Heart left ventricle (tissue), 16 donors: ENCODE measurements around the gene NTRK1. TPM values are rescaled to one million over a fixed set of nuclear protein-coding genes. Genes with fewer than 3 reads are reported as not detected.
A peak's percentile ranks its signal among the peaks of the same experiment; 100 is the strongest.

Source experiments
- ATAC-seq, 4 donors: fragments of 200-7000 bp; cut with Tn5 transposase; one replicate each; pipeline ENCODE4 v1.9.1; 2020 to 2022; ENCODE audit warnings: moderate library complexity in 4 of 4, mild to moderate bottlenecking in 3 of 4, moderate number of reproducible peaks in 1 of 4
- DNase-seq, 5 donors: peaks; one replicate each; pipeline ENCODE4 v3.0.0-alpha.2; 2020
- H3K27ac ChIP-seq, 12 donors: fragments of 200-600 bp; sonication (generic) in 4 of 12; one replicate each; pipeline versions ENCODE4 v1.5.0 to v1.8.0; 2016 to 2022; ENCODE audit warnings: mild to moderate bottlenecking in 2 of 12
- H3K27me3 ChIP-seq, 9 donors: fragments of 200-600 bp; sonication (generic) in 2 of 9; one replicate each; pipeline versions ENCODE4 v1.5.1 to v1.8.0; 2016 to 2022; ENCODE audit warnings: mild to moderate bottlenecking in 3 of 9
- H3K36me3 ChIP-seq, 9 donors: fragments of 200-600 bp; sonication (generic) in 2 of 9; one replicate each; pipeline versions ENCODE4 v1.5.0 to v1.8.0; 2018 to 2022; ENCODE audit warnings: mild to moderate bottlenecking in 2 of 9
- H3K4me1 ChIP-seq, 12 donors: fragments of 200-600 bp; sonication (generic) in 4 of 12; one replicate each; pipeline versions ENCODE4 v1.5.0 to v1.8.0; 2016 to 2022; ENCODE audit warnings: mild to moderate bottlenecking in 3 of 12
- H3K4me3 ChIP-seq, 12 donors: fragments of 200-600 bp; sonication (generic) in 4 of 12; one replicate each; pipeline versions ENCODE4 v1.5.0 to v1.8.0; 2017 to 2022; ENCODE audit warnings: mild to moderate bottlenecking in 9 of 12, moderate library complexity in 4 of 12
- H3K9me3 ChIP-seq, 12 donors: fragments of 200-600 bp; sonication (generic) in 4 of 12; one replicate each; pipeline versions ENCODE4 v1.5.0 to v1.8.0; 2016 to 2022; ENCODE audit warnings: mild to moderate bottlenecking in 1 of 12
- CTCF ChIP-seq, 12 donors: fragments of 200-600 bp; sonication (generic) in 4 of 12; IDR thresholded peaks; one replicate each; pipeline versions ENCODE4 v1.5.0 to v1.8.0; 2018 to 2022; ENCODE audit warnings: antibody characterized with exemption in 12 of 12, mild to moderate bottlenecking in 5 of 12
- POLR2A ChIP-seq, 2 donors: fragments of 450-650 bp; IDR thresholded peaks; one replicate each; pipeline ENCODE4 v1.6.1; 2017; ENCODE audit warnings: antibody characterized with exemption in 2 of 2, mild to moderate bottlenecking in 2 of 2, moderate library complexity in 2 of 2
- WGBS, 4 donors: extraction: QIAGEN DNeasy Blood & Tissue Kit in 2 of 4; methylation state at CpG; one replicate each; pipeline versions ENCODE4 v1.1.5 to v1.1.7; 2013 to 2018; 5-methylcytosine and 5-hydroxymethylcytosine counted together
- intact Hi-C, 10 donors: fragments of 100-400 bp; cut with DNase I; formaldehyde crosslinking; loops; one replicate each; pipeline versions ENCODE4 v1.11.1 to v1.14.2; 2022
- polyA plus RNA-seq, 2 donors: library from polyadenylated mRNA; stranded (reverse); fragments of 200-250 nt; gene quantifications; one replicate each; pipeline ENCODE4 v1.2.3, GENCODE V29; 2013
- total RNA-seq, 9 donors: library from RNA; depleted of rRNA in 2 of 9; stranded (reverse); fragments of >200 nt in 2 of 9; fragmentation: NEBNext Ultra II Directional in 3 of 9; extraction: Animal tissue kit (Norgen Biotek cat#: 25700) in 3 of 9; gene quantifications; one replicate each; pipeline versions ENCODE4 v1.1.0 to v1.2.4, GENCODE V29; 2016 to 2023
- donor health status: ischemic (EF 13 %, LVEDD 7.1; RV severe dilation, severe dysfunction).
- donor health status: healthy with polysubstance abuse.
- donor health status: DM: no; HTN: yes; CAD: no.
- donor health status: DM: no; HTN: no; CAD: no.
- donor health status: ischemic (EF 25% LVEDD 6.9; RV normal size, moderate dysfunction).
- donor health status: ischemic (EF 25% LVEDD 5.7; RV mildly dilated, moderate dysfunction).
- donor health status: healthy.
- donor health status: DM: yes; HTN: yes; CAD: no.
- donor health status: ischemic (EF 35%, LVEDD 5.7; RV mildly dilated, moderate dysfunction).
- donor health status: nonischemic (EF 11% LVEDD 7.7; RV severe dilation, severe dysfunction).
- donor health status: DM: yes; HTN: yes; CAD: no.
- donor health status: PGD.
- donor health status: ischemic (EF 29% LVEDD 5.4; RV normal size, mild dysfunction).
- donor health status: nonischemic (EF 23%, LVEDD 6.1; RV moderate dilation, normal function).

Gene NTRK1
- total and polyA plus RNA-seq, 11 donors, result 0.22 to 1.6 (median 1.1) TPM

DNA sequence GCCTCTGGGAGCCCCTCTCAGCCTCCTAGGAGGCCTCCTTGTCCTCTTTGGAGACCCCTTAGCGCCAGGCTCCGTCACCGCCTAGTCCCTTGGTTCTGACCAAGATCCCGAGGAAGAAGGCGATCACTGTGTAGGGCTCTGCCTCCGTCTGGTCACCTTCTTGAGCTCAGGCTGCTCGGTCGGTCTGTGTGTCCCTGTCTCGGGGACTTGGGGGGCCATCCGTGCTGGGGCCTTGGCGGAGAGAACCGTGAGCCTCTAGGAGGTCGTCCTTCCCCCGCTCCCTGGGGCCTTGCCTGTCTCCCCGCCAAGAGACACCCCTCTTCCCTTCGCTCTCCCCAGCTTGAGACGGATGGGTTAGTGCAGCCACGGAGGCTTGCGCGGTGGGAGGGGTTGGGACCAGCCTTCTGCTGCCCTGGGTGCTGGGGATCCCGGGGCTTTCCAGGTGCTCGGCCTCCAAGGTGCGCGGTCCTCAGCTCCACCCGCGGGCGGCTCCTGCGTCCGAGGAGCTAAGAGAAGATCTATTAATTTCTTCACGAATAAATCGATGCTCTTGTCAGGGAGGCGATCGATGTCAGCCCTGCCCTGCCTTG lies 1.0 kb upstream of the NTRK1 start:
- intact Hi-C loops, result loop anchor here in 9 of 10 donors (1.0 to 10.0 kb wide), 8 partner anchors 21 to 171 kb away; partner anchors contain the start of genes ISG20L2 (in 5 of the 9) and METTL25B (in 5 of the 9)
- Histone ChIP-seq H3K9me3 (no peaks in the 10 kb centered on the region), H3K4me1 (peaks cover 12 to 37% (median 29%) of the 10 kb centered on the region in 12 donors), H3K4me3 (peak overlapping the region; percentile 23 to 56 (median 40)), H3K36me3 (no peaks in the 10 kb centered on the region), H3K27me3 (peaks cover 6 to 59% (median 34%) of the 10 kb centered on the region in 9 donors), H3K27ac (peak overlapping the region in 2 of 12 donors; percentile 42 to 58)
- ATAC-seq (peak in 3 of 4 donors; percentile 25 to 42 (median 37)), DNase-seq (peak in 1 of 5 donors; percentile 26)
- TF ChIP-seq POLR2A (IDR thresholded peaks at IDR 0.05) (no peak), CTCF (IDR thresholded peaks at IDR 0.05) (no peak)
- WGBS, 4 donors, result 1 to 4% (median 2%) methylated on average over 11 to 33 of the region's 33 CpGs

DNA sequence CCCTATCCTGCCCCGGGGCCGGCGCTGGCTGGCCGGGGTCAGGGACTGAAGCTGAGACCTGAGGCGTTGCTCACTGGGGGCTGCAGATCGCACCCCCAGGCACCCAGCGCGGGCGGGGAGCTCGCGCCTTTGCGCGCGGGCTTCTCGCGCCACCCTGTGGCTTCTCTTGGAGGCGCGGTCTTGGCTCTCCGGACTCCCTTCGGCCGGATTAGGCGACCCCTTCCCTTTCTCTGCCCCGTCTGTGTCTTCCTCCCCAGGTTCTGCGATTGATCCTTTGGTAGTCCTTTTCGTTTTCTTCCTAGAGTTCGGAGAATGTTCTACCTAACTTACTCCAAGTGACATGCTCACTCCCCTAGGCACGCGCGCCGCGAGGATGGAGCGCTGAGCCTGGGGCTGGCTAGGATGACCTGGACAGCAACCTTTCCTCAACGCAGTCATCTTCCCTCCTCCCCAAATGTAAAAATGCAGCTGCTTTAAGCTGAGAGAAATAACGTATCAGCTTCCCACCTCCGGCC lies 495 bp upstream of the NTRK1 start:
- ATAC-seq, result peak; percentile 28 to 80 (median 60)
- peak; percentile 70 to 93 (median 82) for TF ChIP-seq CTCF (IDR thresholded peaks at IDR 0.05)
- no peak for TF ChIP-seq POLR2A (IDR thresholded peaks at IDR 0.05)
- Histone ChIP-seq H3K4me3 (peak overlapping the region; percentile 16 to 56 (median 40)), H3K36me3 (no peaks in the 10 kb centered on the region), H3K4me1 (peaks cover 12 to 37% (median 29%) of the 10 kb centered on the region in 12 donors), H3K27me3 (peaks cover 6 to 63% (median 34%) of the 10 kb centered on the region in 9 donors), H3K27ac (no peak overlapping the region), H3K9me3 (no peaks in the 10 kb centered on the region)
- WGBS, 4 donors, result 0 to 1% (median 0%) methylated on average over 29 to 35 of the region's 35 CpGs
- peak in 3 of 5 donors; percentile 30 to 59 (median 41) for DNase-seq
- intact Hi-C loops, result loop anchor here in 8 of 10 donors (1.0 to 10.0 kb wide), 7 partner anchors 21 to 171 kb away; partner anchors contain the start of genes ISG20L2 (in 3 of the 8) and METTL25B (in 3 of the 8)

DNA sequence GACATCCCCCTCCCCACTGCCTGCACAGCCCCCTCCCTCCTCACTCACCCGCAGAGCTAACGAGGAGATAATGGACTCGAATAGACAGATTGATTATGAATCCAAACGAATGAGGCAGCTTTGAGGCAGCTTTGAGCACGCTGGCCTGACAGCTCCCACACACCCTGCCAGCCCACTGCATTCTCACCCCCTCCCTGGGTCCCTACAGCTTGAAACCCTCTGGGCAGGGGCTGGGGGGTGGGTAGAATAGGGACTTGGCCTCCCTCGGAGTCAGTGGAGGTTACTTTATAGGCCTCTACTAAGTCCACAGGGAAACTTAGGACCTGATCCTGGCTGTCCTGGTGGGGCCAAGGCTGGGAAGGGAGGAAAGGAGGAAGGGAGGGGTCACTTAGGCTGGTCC lies 1.9 kb downstream of the NTRK1 start:
- intact Hi-C loops, result loop anchor here in 5 of 10 donors (5.0 to 10.0 kb wide), 3 partner anchors 60 to 168 kb away; partner anchors contain the start of genes ISG20L2 (in 3 of the 5) and METTL25B (in 3 of the 5)
- ATAC-seq (no peak), DNase-seq (no peak)
- peaks cover 6 to 72% (median 30%) of the 10 kb centered on the region in 9 donors for H3K27me3 ChIP-seq
- no peak overlapping the region for H3K27ac ChIP-seq
- TF ChIP-seq CTCF (IDR thresholded peaks at IDR 0.05) (no peak), POLR2A (IDR thresholded peaks at IDR 0.05) (no peak)
- WGBS, 4 donors, result 74 to 88% (median 86%) methylated on average over 6 of the region's 6 CpGs
- no peaks in the 10 kb centered on the region for H3K9me3 ChIP-seq
- H3K4me1 ChIP-seq, result peaks cover 12 to 37% (median 29%) of the 10 kb centered on the region in 12 donors
- H3K4me3 ChIP-seq, result no peak overlapping the region
- H3K36me3 ChIP-seq, result no peaks in the 10 kb centered on the region

GRCh38 chr1:156862997-156863599 lies 2.4 kb downstream of the NTRK1 start:
- TF ChIP-seq POLR2A (IDR thresholded peaks at IDR 0.05), result no peak
- no peak for TF ChIP-seq CTCF (IDR thresholded peaks at IDR 0.05)
- no peak for DNase-seq
- intact Hi-C loops, result loop anchor here in 5 of 10 donors (5.0 to 10.0 kb wide), 3 partner anchors 61 to 168 kb away; partner anchors contain the start of genes ISG20L2 (in 3 of the 5) and METTL25B (in 3 of the 5)
- no peaks in the 10 kb centered on the region for H3K36me3 ChIP-seq
- ATAC-seq, result no peak
- H3K4me3 ChIP-seq, result no peak overlapping the region
- peaks cover 12 to 33% (median 29%) of the 10 kb centered on the region in 12 donors for H3K4me1 ChIP-seq
- H3K27me3 ChIP-seq, result peaks cover 6 to 70% (median 30%) of the 10 kb centered on the region in 9 donors
- 75 to 79% (median 77%) methylated on average over 10 of the region's 10 CpGs for WGBS, 4 donors
- no peak overlapping the region for H3K27ac ChIP-seq
- no peaks in the 10 kb centered on the region for H3K9me3 ChIP-seq
